Left ventricle myocardium inferior (tissue), 1 donor: ENCODE data around the gene PGM1. TPM values are rescaled to one million over a fixed set of nuclear protein-coding genes. Genes with fewer than 3 reads are reported as not detected.

ENCODE experiments used
- DNase-seq: peaks from one replicate; pipeline ENCODE4 v3.0.0-alpha.2; 2020
- H3K27ac ChIP-seq: fragments of 200-600 bp; replicated peaks from 2 replicates; pipeline ENCODE4 v1.8.0; 2021
- H3K27me3 ChIP-seq: fragments of 200-600 bp; 2 replicates; pipeline ENCODE4 v1.8.0; 2021; ENCODE audit warnings: low read depth
- H3K36me3 ChIP-seq: fragments of 200-600 bp; 2 replicates; pipeline ENCODE4 v1.8.0; 2021
- H3K4me1 ChIP-seq: fragments of 200-600 bp; 2 replicates; pipeline ENCODE4 v1.8.0; 2021
- H3K4me3 ChIP-seq: fragments of 200-600 bp; 2 replicates; pipeline ENCODE4 v1.8.0; 2021; ENCODE audit warnings: mild to moderate bottlenecking, moderate library complexity
- H3K9me3 ChIP-seq: fragments of 200-600 bp; replicated peaks from 2 replicates; pipeline ENCODE4 v1.8.0; 2021
- CTCF ChIP-seq: fragments of 200-600 bp; IDR thresholded peaks from 2 replicates; pipeline ENCODE4 v1.8.0; 2021; ENCODE audit warnings: antibody characterized with exemption, mild to moderate bottlenecking, borderline replicate concordance
- intact Hi-C: fragments of 100-400 bp; cut with micrococcal nuclease; formaldehyde crosslinking; loops from one replicate; pipeline ENCODE4 v1.11.0; 2022
- total RNA-seq: library from RNA; stranded (reverse); fragmentation: NEBNext Ultra II Directional; extraction: Animal tissue kit (Norgen Biotek cat#: 25700); gene quantifications from one replicate; pipeline ENCODE4 v1.2.1, GENCODE V29; 2021
- donor health status: DM: no; HTN: yes; CAD: no; lungs with severe emphysema.

PGM1 gene
- total RNA-seq, 1 donor from 2014 or later = 280 TPM

DNA sequence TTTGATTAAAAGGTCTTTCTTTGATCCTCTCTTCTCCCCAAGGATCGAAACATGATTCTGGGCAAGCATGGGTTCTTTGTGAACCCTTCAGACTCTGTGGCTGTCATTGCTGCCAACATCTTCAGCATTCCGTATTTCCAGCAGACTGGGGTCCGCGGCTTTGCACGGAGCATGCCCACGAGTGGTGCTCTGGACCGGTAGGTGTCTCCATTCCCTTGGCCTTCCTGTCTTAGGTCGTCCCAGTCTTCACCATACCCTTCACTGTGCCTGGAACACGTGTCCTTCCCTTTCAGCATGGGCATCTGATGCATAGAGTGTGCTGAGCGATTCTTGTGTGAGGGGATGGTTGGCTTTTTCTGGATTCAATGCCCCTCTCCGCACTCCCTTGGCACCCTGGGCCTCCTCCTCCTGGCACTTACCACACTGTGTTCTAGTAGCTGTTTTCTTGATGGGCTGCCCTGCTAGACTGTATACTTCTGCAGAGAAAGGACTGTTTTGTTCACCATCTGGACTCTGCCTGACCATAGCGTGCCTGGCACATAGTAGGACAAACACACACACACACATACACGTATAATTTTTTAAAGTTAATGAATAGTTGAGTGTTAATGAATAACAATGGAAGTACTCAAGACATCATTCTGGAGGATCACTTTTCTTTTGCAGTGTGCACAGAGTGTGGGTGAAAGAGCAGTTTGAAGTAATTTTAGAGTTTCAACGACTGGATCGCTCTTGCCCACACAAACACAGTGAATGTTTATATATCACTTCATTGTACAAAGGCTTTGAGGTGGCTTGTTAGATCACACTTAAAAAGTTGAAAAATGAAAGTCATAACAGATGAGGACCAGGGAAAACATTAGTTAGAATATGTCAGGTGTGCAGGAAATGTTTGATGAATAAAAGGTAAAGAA lies 43.2 kb downstream of the PGM1 start:
- H3K4me3 ChIP-seq = no peak overlapping the region
- no peak for DNase-seq
- H3K4me1 ChIP-seq = no peaks in the 10 kb centered on the region
- intact Hi-C loops = no loop called here
- no peaks in the 10 kb centered on the region for H3K9me3 ChIP-seq
- no peaks in the 10 kb centered on the region for H3K27me3 ChIP-seq
- no peak overlapping the region for H3K27ac ChIP-seq
- no peak for TF ChIP-seq CTCF
- H3K36me3 ChIP-seq = peaks cover 75% of the 10 kb centered on the region

GRCh38 chr1:63638471-63638870 lies 45.3 kb downstream of the PGM1 start:
- no peak for TF ChIP-seq CTCF
- Histone ChIP-seq H3K4me1 (peaks cover 8% of the 10 kb centered on the region), H3K27me3 (no peaks in the 10 kb centered on the region), H3K4me3 (no peak overlapping the region), H3K27ac (no peak overlapping the region), H3K9me3 (no peaks in the 10 kb centered on the region), H3K36me3 (peaks cover 65% of the 10 kb centered on the region)
- intact Hi-C loops = no loop called here
- DNase-seq = no peak

GRCh38 chr1:63638875-63639274 lies 45.7 kb downstream of the PGM1 start:
- peaks cover 65% of the 10 kb centered on the region for H3K36me3 ChIP-seq
- H3K27ac ChIP-seq = no peak overlapping the region
- intact Hi-C loops = no loop called here
- peaks cover 12% of the 10 kb centered on the region for H3K4me1 ChIP-seq
- H3K9me3 ChIP-seq = no peaks in the 10 kb centered on the region
- TF ChIP-seq CTCF = no peak
- DNase-seq = no peak
- H3K27me3 ChIP-seq = no peaks in the 10 kb centered on the region
- H3K4me3 ChIP-seq = no peak overlapping the region

DNA sequence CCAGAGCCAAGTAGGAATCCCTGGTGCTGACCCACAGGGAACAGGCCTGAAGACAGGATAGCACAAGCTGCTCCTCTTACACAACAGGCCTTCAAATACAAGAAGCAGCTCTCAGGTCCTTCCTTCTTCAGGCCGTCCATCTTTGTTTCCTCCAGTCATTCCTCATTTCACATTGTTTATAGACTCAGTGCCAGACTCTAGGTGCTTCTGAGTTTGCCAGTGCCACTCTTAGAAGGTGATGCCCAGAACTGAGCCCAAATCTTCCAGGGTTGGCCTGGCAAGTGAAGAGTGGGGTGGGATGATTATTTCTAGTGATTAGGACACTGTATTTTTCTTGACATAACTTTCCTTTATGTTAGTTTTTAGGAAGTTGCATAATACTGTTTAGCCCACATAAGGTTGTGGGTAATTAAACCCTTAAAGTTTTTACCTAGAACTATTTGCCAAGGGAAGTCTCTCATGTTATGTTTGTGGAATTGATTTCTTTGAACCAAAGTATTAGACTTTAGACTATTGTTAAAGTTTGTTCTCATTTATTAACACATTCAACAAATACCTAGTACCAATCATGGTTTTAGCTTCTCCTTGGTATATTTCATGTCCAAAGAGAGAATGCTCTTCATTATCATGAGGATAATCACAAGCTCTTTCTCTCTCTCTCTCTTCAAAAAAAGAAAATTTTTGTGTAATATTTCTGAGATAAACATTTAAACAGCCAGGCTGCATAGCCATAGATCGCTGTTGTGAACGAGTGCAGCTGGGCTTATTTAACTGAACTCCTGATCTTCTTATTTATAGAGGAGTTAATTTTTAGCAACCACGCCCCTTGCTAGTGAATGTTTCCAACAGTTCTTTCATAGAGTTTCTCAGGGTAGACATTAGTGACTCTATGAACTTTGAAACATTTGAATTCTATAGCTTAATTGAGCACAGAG lies 47.7 kb downstream of the PGM1 start:
- no peak for DNase-seq
- H3K9me3 ChIP-seq = no peaks in the 10 kb centered on the region
- no peak overlapping the region for H3K4me3 ChIP-seq
- H3K27ac ChIP-seq = no peak overlapping the region
- TF ChIP-seq CTCF = no peak
- H3K27me3 ChIP-seq = no peaks in the 10 kb centered on the region
- peaks cover 52% of the 10 kb centered on the region for H3K36me3 ChIP-seq
- H3K4me1 ChIP-seq = peaks cover 32% of the 10 kb centered on the region
- intact Hi-C loops = no loop called here

DNA sequence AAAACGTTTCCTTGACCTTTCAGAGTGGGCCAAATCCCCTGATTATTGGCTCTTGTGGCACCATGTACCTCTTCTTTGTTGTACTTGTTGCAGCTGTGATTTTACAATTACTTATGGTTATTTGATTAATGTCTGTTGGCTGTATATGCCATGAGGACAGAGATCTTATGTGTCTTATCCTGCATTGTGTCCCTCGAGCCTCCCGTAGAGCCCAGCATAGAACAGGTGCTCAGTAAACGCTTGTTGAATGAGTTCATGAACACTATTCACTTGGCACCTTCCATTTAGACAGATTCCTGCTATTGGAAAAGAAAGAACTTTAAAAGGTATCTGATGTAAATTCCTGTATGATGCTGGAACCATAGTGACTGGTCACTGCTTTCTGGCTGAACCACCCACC lies 48.4 kb downstream of the PGM1 start:
- Histone ChIP-seq H3K27me3 (no peaks in the 10 kb centered on the region), H3K4me3 (no peak overlapping the region), H3K36me3 (peaks cover 45% of the 10 kb centered on the region), H3K4me1 (peaks cover 34% of the 10 kb centered on the region), H3K9me3 (no peaks in the 10 kb centered on the region), H3K27ac (no peak overlapping the region)
- no peak for TF ChIP-seq CTCF
- DNase-seq = no peak
- intact Hi-C loops = no loop called here
